Measurements from ENCODE around the gene ETS2. TPM values are rescaled to one million over a fixed set of nuclear protein-coding genes. Genes with fewer than 3 reads are reported as not detected.

Gene ETS2
- total RNA-seq, 1 donor from 2014 or later = 15.4 TPM

- H3K9me3 Mint-ChIP-seq = peaks cover 4% of the 10 kb centered on the region
- H3K4me1 Mint-ChIP-seq = no peaks in the 10 kb centered on the region
- peaks cover 6% of the 10 kb centered on the region for H3K36me3 Mint-ChIP-seq (ENCODE audit: low read depth)
- no peak overlapping the region for H3K4me3 Mint-ChIP-seq
- H3K27ac Mint-ChIP-seq (ENCODE audit: unreplicated experiment) = peak overlapping the region; percentile 36
- DNase-seq (ENCODE audit: low read depth, low spot score) = no peak
- no peaks in the 10 kb centered on the region for H3K27me3 Mint-ChIP-seq (ENCODE audit: low read depth)
- TF ChIP-seq, protein P1, sequence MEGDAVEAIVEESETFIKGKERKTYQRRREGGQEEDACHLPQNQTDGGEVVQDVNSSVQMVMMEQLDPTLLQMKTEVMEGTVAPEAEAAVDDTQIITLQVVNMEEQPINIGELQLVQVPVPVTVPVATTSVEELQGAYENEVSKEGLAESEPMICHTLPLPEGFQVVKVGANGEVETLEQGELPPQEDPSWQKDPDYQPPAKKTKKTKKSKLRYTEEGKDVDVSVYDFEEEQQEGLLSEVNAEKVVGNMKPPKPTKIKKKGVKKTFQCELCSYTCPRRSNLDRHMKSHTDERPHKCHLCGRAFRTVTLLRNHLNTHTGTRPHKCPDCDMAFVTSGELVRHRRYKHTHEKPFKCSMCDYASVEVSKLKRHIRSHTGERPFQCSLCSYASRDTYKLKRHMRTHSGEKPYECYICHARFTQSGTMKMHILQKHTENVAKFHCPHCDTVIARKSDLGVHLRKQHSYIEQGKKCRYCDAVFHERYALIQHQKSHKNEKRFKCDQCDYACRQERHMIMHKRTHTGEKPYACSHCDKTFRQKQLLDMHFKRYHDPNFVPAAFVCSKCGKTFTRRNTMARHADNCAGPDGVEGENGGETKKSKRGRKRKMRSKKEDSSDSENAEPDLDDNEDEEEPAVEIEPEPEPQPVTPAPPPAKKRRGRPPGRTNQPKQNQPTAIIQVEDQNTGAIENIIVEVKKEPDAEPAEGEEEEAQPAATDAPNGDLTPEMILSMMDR (conservative IDR thresholded peaks at IDR 0.05) = no peak
Measured at GRCh38 chr21:38774152-38774551, 31.6 kb upstream of the ETS2 start.

- H3K27ac Mint-ChIP-seq (ENCODE audit: unreplicated experiment) = no peak overlapping the region
- peaks cover 6% of the 10 kb centered on the region for H3K36me3 Mint-ChIP-seq (ENCODE audit: low read depth)
- no peaks in the 10 kb centered on the region for H3K27me3 Mint-ChIP-seq (ENCODE audit: low read depth)
- TF ChIP-seq, protein P1 (conservative IDR thresholded peaks at IDR 0.05) = no peak
- no peak for DNase-seq (ENCODE audit: low read depth, low spot score)
- no peaks in the 10 kb centered on the region for H3K4me1 Mint-ChIP-seq
- no peak overlapping the region for H3K4me3 Mint-ChIP-seq
- H3K9me3 Mint-ChIP-seq = peaks cover 7% of the 10 kb centered on the region
Measured at GRCh38 chr21:38774586-38775285, 31.0 kb upstream of the ETS2 start.

GRCh38 chr21:38775733-38776132 is 30.0 kb upstream of the ETS2 start:
- Mint-ChIP-seq H3K4me3 (no peak overlapping the region), H3K27ac (ENCODE audit: unreplicated experiment) (no peak overlapping the region), H3K36me3 (ENCODE audit: low read depth) (peaks cover 6% of the 10 kb centered on the region), H3K4me1 (no peaks in the 10 kb centered on the region), H3K27me3 (ENCODE audit: low read depth) (no peaks in the 10 kb centered on the region), H3K9me3 (peaks cover 7% of the 10 kb centered on the region)
- no peak for DNase-seq (ENCODE audit: low read depth, low spot score)
- TF ChIP-seq, protein P1 (conservative IDR thresholded peaks at IDR 0.05) = no peak

- no peak for DNase-seq (ENCODE audit: low read depth, low spot score)
- TF ChIP-seq, protein P1 (conservative IDR thresholded peaks at IDR 0.05) = no peak
- peaks cover 14% of the 10 kb centered on the region for H3K9me3 Mint-ChIP-seq
- H3K27me3 Mint-ChIP-seq (ENCODE audit: low read depth) = no peaks in the 10 kb centered on the region
- no peak overlapping the region for H3K27ac Mint-ChIP-seq (ENCODE audit: unreplicated experiment)
- no peak overlapping the region for H3K4me3 Mint-ChIP-seq
- no peaks in the 10 kb centered on the region for H3K4me1 Mint-ChIP-seq
- H3K36me3 Mint-ChIP-seq (ENCODE audit: low read depth) = peaks cover 12% of the 10 kb centered on the region
Measured at GRCh38 chr21:38777015-38777414, 28.7 kb upstream of the ETS2 start.

- no peak overlapping the region for H3K4me3 Mint-ChIP-seq
- H3K9me3 Mint-ChIP-seq = peaks cover 15% of the 10 kb centered on the region
- H3K27ac Mint-ChIP-seq (ENCODE audit: unreplicated experiment) = no peak overlapping the region
- no peaks in the 10 kb centered on the region for H3K4me1 Mint-ChIP-seq
- H3K27me3 Mint-ChIP-seq (ENCODE audit: low read depth) = no peaks in the 10 kb centered on the region
- TF ChIP-seq, protein P1 (conservative IDR thresholded peaks at IDR 0.05) = no peak
- peaks cover 14% of the 10 kb centered on the region for H3K36me3 Mint-ChIP-seq (ENCODE audit: low read depth)
- no peak for DNase-seq (ENCODE audit: low read depth, low spot score)
Measured at GRCh38 chr21:38777531-38777930, 28.2 kb upstream of the ETS2 start.

Measured in neural crest cell (in vitro differentiated cells).